Measurements from ENCODE around the gene TENM4.

TENM4 gene

DNA sequence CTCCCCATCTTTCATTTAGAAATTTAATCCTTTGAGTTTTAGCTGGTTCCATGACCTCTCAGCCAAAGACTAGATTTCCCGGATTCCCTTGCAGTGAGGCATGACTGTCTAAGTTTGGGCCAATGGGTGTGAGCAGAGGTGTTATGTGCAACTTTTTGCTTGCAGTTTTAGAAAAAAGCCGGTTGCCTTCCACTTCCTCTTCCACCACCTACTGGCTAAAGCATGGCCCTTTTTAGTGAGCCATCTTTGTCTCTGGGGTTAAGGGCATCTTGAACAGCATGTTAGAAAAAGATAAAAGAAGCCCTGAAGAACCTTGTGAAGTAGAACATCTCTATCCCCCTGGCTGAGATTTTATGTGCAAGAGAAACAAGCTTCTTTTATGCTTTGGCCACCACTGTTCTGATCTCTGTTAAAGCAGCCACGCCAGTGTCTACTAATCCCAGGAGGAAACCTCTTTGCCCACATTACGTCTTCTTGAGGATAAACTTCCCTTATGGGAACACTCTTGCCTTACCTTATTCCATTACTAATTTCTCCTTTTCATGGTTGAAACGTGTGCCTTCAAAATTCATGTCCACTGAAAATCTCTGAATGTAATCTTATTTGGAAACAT lies 279.9 kb downstream of the TENM4 start:
- no peak for DNase-seq

DNA sequence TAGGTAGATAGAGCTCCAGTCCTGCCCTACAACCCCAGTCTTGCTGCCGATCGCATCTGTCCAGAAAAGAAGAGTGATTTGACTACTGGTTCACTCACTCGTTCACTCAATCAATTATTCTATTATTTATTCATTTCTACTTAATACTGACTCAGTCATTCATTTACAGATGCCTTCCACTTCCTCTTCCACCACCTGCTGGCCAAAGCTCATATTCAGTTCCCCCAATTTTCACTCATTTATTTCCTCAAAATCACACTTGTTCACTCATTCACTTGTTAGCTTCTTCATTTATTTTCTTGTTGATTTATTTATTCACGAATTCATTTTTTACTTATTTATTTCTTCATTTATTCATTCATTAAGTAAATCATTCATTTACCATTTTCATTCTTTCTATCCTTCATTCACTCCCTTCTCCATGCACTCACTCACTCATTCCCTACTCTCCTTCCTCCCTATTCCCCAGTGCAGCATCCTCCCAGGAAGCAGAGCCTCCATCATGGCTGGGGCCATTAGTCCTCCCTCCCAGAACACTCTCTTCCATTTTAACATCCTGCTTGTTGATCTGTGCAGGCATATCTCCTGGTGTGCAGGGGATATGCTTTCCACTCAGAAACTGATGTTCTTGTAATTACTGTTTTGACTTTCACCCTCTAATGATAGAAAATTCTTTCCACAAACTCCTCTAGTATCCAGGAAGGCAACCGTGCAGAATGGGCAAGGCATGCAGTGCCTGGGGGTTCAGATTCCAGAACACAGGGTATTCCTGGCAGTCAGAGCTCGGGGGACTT lies 281.0 kb downstream of the TENM4 start:
- no peak for DNase-seq

DNA sequence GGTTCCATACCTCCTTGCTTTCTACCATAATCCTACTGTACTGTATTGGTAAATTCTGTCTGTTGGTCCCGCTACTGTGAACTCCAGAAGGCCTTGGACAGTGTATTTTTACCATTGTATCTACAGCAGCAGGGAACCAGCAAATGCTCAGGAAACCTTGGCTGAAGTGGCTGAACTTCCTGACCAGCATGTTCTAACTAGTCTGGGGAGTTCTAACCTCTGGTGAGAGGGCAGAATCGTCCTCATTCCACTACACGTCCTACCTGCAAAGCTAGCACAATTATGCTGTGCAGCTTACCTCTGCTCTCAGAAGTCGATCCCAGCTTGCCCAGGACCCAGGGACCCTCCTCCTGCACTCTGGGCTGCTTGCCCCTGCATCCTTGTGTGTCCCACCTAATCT lies 283.1 kb downstream of the TENM4 start:
- no peak for DNase-seq

DNA sequence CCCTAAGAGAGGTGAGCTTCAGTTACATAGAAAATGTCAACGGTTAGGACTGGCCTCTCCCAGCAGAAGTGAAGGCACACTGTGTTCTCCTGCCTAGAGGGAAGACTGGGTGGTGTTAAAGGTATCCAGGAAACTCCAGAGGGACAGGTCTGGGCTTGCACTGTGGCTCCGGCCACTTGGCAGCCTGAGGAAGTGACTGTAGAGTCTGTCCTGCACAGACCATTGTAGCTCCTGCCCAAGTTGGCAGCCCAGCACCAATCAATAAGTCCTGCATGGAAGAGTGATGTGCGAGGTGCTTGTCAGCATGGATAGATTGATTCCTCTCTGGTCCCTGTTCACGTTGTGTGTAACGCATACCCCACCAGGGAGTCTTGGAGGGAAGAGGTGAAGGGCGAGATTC lies 284.8 kb downstream of the TENM4 start:
- DNase-seq: no peak

DNA sequence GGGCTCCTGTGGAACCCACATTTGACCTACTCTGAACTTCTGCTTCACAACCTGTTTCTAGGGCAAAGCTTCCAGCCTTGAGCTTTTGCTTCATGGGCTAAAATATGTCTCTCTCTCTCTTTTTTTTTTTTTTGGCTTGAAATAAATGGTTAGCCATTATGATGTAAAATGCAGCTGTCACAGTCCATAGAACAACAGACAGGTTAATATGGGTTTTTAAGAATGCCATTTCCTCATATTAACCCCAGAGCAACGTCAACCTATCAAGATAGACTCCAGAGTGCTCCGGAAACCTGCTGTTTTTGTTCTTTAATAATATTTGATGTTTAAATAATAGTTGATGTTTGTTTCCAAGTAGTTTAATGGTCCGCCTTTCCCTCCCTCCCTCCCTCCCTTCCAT lies 285.6 kb downstream of the TENM4 start:
- no peak for DNase-seq

DNA sequence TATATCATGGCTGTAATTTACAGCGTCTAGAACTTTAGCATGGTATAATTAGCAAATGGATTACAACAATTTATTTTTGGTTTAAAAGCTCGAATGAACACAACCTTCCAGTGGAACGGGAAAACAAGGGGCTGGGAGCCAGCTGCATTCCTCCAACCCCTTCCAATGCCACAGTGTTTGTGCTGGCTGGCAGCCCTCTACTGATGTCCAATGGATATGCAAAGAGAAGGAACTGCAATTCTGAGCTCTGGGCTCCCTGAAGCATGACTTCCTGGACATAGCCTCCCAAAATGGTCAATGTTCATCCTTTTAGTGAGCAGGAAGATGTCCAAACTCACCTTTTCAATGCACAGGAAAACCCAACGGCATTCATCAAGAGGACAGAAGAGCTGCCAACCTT lies 288.3 kb downstream of the TENM4 start:
- DNase-seq: no peak

DNA sequence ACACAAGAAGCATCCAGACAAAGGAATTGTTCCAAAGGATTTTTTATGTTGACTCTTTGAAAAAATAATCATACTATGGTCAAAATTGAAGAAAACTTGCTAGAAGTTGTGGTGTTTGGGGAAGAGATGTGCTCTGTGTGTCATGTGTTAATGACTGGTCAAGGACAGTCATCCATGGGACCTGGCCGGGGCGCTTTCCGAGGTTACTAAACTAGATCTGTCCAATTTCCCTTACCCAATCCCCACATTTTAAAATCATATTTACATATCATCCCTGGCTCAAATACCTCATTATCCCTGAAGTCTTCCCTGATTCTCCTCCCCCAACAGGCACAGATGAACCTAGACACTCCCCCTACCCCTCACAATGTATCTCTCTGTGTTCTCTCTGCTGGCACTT lies 289.4 kb downstream of the TENM4 start:
- DNase-seq: no peak

DNA sequence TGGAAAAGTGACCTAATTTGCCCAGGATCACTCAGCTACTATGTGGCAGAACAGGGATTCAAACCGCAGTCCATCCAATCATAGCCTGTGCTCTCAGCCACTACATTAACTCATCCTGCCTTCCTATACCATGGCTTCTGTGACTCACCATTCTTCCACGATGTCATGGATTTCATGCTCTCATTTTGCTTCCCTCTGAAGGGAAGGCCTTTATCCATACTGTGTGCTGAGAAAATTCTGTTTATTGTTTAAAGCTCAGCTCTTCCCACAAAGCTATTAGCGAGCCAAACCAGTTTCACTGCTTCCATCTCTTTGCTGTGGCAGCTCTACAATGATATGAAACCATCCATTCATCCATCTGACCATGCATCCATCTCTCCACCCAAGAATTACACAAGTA lies 289.9 kb downstream of the TENM4 start:
- no peak for DNase-seq

DNA sequence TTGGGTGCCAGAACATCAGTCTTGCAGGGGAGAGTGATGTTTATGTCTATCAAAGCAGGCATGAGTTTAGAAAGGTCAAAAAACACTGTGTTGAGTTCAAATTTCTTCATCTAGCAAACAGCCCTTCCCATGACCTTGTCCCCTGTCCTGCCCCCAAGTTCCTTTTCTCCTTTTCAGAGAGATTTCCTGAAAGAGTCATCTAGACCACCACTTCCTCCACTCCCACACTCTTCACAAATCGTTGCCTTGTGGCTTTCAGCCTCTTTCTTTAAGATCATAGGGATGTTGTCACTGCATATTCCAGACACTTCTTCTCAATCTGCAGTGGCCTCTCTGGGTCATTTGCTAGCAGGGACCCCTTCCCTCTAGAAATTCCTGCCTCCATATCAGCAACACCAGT lies 290.5 kb downstream of the TENM4 start:
- no peak for DNase-seq

DNA sequence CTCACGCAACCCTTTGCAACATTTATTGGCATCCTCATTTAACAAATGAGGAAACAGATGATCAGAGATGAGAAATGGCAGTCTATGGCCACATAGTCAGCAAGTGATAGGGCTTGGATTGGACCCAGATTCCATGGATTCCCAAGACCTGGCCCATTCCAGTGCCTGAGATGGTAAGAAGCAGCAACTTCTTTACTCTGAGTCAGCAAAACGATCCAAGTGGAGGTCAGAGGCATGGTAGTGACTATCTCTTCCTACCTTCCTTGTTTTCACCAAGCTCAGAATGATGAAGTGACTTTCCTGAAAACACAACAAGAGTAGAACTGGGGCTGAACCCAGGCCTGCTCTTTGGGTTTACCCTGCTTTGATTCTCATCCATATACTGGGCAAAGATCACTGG lies 293.1 kb downstream of the TENM4 start:
- no peak for DNase-seq

DNA sequence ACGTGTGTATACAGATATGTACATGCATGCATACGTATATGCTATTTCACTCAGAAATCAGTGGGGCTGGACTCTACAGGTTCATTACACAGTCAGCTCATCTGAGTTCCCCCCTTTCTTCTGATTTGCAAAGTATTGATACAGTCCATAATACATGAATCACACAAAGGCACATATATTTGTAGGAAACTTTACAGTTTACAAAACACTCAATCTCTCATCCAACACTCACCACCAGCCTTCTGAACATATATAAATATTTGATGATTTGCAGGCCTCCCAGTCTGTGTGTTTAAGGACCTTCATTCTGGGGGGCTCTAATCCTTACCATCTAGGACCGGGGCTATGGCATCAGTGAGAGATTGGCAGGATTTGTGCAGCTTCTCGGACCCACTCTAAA lies 293.8 kb downstream of the TENM4 start:
- DNase-seq: no peak

DNA sequence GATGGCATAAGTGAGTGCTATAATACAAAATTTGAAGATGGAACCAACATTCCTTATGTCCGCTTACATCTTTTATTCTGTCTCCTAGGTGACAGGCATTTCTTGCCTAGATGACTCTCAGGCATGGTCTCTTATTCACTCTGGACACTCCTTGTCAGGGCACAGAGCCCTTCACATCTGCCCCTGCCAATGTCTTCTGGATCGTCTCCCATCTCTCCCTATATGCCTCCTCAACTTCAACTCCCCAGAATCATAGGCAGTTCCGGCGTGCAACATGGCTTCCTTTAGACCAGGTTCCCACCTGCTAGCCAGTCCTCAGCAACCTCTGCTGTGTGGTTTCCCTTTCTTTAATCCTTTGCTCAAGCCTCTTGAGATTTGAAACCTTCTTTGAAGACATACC lies 300.9 kb downstream of the TENM4 start:
- no peak for DNase-seq

DNA sequence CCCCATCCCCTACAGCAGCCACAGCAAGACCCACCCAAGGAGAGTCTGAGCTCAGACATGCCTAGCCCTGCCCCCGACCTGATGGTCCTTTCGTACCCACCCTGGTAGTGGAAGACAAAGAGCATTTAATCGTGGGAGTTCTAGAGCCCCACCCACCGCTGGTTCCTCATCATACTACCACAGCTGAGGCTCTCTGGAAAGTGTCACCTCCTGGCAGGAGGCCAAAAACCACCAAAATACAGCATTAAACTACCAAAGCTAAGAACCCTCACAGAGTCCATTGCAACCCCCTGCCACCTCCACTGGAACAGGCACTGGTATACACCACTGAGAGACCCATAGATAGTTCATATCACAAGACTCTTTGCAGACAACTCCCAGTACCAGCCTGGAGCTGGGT lies 311.1 kb downstream of the TENM4 start:
- no peak for DNase-seq

DNA sequence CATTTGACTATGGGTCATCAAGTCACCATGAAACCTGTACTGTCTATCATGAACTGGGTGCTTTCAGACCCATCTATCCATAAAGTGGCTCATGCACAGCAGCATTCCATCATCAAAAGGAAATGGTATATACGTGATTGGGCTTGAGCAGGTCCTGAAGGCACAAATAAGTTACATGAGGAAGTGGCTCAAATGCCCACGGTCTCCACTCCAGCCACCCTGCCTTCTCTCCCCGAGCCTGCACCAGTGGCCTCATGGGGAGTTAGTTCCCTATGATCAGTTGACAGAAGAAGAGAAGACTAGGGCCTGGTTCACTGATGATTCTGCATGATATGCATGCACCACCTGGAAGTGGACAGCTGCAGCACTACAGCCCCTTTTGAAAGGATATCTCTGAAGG lies 312.5 kb downstream of the TENM4 start:
- DNase-seq: no peak

DNA sequence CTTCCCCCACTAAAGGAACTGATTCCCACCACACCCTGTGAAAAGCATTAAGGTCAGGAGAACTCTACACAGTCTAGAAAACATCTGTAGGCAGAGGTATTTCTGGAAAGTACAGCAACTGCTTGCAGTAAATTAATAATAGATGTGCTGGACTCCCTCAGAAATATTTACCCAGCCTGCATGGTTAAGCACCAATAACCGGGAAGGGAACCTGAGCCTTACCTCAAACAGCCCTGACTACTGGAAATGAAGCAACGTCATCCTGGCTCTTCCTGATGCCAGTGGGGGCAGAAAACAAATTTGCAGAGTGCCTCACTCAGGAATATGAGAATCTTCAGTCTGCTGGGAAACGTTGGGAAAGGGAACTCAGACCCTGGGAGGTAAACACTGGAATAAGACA lies 318.1 kb downstream of the TENM4 start:
- no peak for DNase-seq

DNA sequence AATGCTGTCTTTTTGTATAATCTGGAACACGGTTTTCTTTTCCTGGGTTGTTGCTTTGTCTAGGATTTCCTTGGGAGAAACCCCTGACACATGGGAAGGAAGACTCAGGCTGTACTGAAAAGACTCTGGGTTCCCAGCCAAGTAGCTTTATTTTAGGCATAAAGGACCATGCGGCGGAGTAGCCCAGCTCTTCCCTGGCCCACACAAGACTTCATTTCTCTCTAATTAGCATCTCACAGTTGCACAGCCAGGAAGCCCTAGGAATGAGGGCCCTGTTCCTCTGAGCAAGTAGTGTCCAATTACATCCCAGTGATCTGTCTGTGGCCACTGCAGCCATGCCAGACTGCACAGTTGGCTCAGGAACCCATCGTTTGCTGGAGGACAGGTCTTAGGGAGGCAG lies 319.5 kb downstream of the TENM4 start:
- DNase-seq: no peak

DNA sequence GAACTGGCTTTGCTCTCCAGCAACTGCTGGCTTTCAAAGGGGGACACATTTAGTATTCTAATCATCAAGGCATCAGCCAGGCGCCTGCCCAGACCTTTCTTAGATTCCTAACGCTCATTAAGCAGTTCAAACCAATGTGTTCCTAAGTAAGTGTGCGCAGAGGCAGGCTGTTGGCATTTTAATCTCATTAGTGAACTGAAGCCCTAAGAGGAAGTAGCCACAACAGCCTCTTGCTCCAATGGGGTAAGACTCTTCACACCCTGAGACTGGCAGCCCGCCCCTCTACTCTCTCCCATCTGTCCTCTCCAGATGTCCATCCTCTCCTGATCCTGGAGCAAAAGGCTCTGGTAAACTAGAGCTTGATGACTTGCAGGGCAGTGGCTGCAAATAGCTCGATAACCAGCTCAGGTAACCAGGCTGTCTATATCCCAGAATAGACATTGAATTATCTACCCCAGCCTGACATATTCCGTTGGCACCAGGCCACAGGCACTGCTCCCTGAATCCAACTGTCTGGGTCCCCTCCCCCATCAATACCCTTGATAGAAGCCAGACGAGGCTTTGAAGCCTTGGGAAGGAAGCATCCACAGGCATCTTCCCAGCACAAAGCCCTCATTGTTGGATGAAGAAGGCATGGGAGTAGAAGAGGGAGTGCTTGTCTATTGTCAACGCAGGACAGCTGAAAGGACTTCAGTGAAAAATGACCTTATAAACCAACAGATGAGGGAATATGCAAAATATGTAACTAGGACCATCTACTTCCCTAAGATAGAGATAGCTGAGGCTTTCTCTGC lies 321.1 kb downstream of the TENM4 start:
- DNase-seq: no peak

DNA sequence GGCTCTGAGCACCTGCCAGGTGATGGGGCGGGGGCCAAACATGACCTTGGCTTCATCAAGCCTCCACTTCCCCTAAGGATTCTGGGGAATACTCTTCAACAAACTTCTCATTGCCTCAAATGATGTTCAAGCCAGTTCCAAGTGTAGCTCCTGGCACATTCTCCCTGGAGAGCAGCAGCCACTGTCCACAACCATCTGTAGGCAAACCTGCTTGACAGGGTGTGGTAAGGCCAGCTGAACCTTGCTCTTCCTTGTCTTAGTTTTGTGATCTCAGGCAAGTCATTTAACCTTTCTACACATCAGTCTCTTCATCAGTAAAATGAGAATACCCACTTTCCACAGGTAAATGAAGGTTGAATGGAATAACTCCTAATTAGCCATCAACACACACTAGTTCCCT lies 323.3 kb downstream of the TENM4 start:
- DNase-seq: no peak

DNA sequence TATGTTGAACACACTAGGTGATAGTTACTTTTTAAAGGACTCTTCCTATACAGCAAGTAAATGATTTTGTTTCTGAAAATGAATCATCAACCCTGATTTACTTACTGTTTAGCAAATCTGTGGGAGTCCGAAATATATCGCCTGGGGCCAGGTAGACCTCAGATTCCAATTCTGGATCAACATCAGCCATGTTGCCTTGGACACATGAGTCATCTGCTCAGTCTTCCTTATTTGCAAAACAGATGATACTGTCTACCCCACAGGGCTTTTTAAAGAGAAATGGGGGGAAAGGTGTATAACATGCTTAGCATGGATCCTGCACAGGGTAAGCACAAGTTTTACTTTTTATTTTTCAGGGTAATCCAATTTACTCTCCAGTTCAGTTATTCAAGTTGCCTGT lies 324.2 kb downstream of the TENM4 start:
- DNase-seq: no peak

DNA sequence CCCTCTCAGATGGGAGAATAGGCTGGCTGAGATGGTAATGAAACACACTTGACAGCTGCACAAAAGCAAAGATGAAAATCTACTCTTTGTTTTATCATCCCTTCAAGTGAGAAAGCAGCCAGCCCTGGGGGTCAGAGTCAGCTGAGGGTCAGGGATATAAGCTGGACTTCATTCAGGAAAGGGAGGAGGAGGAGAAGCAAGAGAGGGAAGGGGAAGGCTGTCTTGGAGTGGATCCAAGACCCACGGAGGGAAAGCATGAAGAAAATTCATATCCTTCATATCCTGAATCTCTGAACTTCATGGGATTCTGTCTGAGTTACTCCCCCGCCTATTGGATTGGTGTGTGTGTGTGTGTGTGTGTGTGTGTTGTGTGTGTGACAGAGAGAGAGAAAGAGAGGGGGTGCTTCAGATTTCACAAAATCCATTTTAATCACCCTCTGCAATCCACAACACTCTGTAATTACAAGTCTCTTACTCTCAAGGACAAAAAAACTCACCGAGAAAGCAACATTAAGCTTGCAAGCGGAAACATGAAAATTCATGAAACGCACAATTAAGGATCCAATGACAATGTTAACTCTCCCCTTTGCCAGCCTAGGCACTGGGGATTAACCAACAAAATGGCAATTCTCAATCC lies 327.7 kb downstream of the TENM4 start:
- DNase-seq: no peak

DNA sequence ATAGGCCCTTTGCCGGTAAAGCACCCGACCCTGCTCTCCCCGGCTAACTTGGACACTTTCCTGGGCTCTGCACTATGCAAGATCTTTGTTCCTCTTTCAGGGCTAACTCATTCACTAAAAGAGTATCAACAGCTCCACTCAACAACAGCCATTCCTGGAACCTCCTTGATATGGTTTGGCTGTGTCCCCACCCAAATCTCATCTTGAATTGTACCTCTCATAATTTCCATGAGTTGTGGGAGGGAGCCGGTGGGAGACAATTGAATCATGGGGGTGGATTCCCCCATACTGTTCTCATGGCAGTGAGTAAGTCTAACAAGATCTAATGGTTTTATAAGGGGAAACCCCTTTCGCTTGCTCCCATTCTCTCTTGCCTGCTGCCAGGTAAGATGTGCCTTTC lies 330.0 kb downstream of the TENM4 start:
- no peak for DNase-seq

DNA sequence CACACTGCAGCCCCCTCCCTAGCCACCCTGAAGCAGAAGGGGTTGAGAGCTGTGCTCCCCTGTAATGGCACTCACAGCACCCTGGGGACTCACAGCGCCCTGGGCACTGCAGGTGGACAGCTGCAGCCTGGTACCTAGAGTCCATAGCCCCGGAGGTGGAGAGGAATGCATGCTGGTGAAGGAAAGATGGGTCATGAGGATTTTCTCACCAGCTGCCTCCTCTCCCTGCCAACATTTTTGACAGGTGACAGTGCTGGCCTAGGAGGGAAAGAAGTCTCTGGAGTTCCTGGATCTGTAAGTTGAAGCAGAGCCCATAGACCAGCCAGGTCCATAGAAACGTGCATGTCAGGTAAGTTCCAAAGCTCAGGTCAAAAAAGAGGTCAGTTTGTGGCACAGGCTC lies 330.5 kb downstream of the TENM4 start:
- no peak for DNase-seq

DNA sequence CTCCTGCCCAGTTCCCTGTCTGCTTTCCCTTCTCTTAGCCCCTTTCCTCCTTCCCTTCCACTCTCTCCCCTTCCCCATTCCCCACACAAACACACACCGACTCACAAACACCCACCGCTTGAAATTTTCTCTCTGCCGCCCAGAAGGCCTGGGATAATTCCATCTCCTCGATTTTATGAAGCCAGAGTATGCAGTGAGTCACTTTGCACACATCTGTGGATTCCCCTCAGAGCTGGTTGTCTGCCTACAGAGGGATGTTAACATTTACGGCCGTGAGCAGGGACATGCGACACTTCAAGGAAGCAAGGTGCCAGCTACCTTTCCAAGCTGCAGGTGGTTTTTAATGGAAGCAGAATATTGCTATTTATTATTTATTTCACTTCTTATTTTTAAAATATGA lies 332.0 kb downstream of the TENM4 start:
- DNase-seq: no peak

DNA sequence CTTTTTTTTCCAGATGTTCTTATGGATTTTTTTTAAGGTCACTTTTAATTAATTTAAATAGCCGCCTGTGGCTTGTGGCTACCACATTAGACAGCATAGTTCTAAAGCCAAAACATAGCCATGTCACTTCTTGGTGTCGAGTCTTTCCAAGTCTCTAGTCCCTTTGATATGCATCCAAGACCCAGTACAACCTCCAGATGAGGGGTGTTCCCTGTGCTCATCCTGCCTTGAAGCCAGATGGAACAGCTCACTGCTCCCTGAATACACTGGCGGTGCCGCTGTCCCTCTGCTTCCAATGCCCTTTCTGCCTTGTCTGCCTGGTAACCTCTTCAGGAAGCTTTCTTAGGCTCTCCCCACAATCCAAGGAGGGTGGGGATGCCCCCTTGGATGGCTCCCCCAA lies 338.0 kb downstream of the TENM4 start:
- no peak for DNase-seq
